HL-60 (cell line): Measurements from ENCODE around the gene MEX3A.

Experiments
- SPI1 ChIP-seq: IDR thresholded peaks from 2 replicates; pipeline ENCODE4 v1.6.1; 2012; ENCODE audit warnings: low read depth, mild to moderate bottlenecking, borderline replicate concordance
- TF ChIP-seq, protein P1 (sequence below): IDR thresholded peaks from one replicate; pipeline ENCODE4 v1.5.1; 2011; ENCODE audit warnings: low read length, control low read depth, inconsistent platforms; ENCODE audit not compliant: insufficient read depth
- TF ChIP-seq, protein P2 (sequence below): IDR thresholded peaks from 2 replicates; pipeline ENCODE4 v1.6.1; 2012; ENCODE audit warnings: low read depth; ENCODE audit not compliant: insufficient replicate concordance

GRCh38 chr1:156104861-156105832 lies 22.9 kb upstream of the MEX3A start:
- TF ChIP-seq SPI1: no peak
- TF ChIP-seq, protein P1, sequence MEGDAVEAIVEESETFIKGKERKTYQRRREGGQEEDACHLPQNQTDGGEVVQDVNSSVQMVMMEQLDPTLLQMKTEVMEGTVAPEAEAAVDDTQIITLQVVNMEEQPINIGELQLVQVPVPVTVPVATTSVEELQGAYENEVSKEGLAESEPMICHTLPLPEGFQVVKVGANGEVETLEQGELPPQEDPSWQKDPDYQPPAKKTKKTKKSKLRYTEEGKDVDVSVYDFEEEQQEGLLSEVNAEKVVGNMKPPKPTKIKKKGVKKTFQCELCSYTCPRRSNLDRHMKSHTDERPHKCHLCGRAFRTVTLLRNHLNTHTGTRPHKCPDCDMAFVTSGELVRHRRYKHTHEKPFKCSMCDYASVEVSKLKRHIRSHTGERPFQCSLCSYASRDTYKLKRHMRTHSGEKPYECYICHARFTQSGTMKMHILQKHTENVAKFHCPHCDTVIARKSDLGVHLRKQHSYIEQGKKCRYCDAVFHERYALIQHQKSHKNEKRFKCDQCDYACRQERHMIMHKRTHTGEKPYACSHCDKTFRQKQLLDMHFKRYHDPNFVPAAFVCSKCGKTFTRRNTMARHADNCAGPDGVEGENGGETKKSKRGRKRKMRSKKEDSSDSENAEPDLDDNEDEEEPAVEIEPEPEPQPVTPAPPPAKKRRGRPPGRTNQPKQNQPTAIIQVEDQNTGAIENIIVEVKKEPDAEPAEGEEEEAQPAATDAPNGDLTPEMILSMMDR: no peak
- TF ChIP-seq, protein P2, sequence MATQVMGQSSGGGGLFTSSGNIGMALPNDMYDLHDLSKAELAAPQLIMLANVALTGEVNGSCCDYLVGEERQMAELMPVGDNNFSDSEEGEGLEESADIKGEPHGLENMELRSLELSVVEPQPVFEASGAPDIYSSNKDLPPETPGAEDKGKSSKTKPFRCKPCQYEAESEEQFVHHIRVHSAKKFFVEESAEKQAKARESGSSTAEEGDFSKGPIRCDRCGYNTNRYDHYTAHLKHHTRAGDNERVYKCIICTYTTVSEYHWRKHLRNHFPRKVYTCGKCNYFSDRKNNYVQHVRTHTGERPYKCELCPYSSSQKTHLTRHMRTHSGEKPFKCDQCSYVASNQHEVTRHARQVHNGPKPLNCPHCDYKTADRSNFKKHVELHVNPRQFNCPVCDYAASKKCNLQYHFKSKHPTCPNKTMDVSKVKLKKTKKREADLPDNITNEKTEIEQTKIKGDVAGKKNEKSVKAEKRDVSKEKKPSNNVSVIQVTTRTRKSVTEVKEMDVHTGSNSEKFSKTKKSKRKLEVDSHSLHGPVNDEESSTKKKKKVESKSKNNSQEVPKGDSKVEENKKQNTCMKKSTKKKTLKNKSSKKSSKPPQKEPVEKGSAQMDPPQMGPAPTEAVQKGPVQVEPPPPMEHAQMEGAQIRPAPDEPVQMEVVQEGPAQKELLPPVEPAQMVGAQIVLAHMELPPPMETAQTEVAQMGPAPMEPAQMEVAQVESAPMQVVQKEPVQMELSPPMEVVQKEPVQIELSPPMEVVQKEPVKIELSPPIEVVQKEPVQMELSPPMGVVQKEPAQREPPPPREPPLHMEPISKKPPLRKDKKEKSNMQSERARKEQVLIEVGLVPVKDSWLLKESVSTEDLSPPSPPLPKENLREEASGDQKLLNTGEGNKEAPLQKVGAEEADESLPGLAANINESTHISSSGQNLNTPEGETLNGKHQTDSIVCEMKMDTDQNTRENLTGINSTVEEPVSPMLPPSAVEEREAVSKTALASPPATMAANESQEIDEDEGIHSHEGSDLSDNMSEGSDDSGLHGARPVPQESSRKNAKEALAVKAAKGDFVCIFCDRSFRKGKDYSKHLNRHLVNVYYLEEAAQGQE: no peak
